DND-41 (cell line): Measurements from ENCODE around the gene OTUD3.

Experiments
- ATAC-seq: fragments of 200-7000 bp; cut with Tn5 transposase; 3 replicates; pipeline ENCODE4 v1.9.1; 2021; ENCODE audit warnings: low read depth; ENCODE audit not compliant: insufficient read depth
- DNase-seq: peaks from one replicate; pipeline ENCODE4 v3.0.0-alpha.2; 2020
- H2AFZ ChIP-seq: 2 replicates; pipeline ENCODE4 v1.6.0; 2012; ENCODE audit warnings: low read depth, low read length
- H3K27ac ChIP-seq: 2 replicates; pipeline ENCODE4 v1.5.1; 2012; ENCODE audit warnings: low read length, inconsistent platforms
- H3K27me3 ChIP-seq: fragments of 200-600 bp; sonication (generic); 2 replicates; pipeline ENCODE4 v1.6.0; 2012; ENCODE audit warnings: low read length, mild to moderate bottlenecking, inconsistent platforms; ENCODE audit not compliant: insufficient read depth, poor library complexity
- H3K36me3 ChIP-seq: 2 replicates; pipeline ENCODE4 v1.5.1; 2012; ENCODE audit warnings: low read length, inconsistent platforms; ENCODE audit not compliant: insufficient read depth
- H3K4me1 ChIP-seq: 2 replicates; pipeline ENCODE4 v1.5.1; 2012; ENCODE audit warnings: mild to moderate bottlenecking, low read length; ENCODE audit not compliant: insufficient read depth
- H3K4me2 ChIP-seq: 2 replicates; pipeline ENCODE4 v1.6.0; 2012; ENCODE audit warnings: mild to moderate bottlenecking, moderate library complexity, low read length, inconsistent platforms; ENCODE audit not compliant: insufficient read depth
- H3K4me3 ChIP-seq, 2 experiments: fragments of 200-600 bp in 1 of 2; shearing (Covaris generic) in 1 of 2; 2 replicates each; pipeline ENCODE4 v1.5.1; 2012 to 2016; ENCODE audit warnings: inconsistent platforms in 2 of 2, low read length in 2 of 2, mild to moderate bottlenecking in 2 of 2, low read depth in 1 of 2, moderate library complexity in 1 of 2
- H3K79me2 ChIP-seq: 2 replicates; pipeline ENCODE4 v1.6.0; 2012; ENCODE audit warnings: low read length, inconsistent platforms; ENCODE audit not compliant: insufficient read depth
- H3K9ac ChIP-seq: 2 replicates; pipeline ENCODE4 v1.6.0; 2012; ENCODE audit warnings: low read depth, mild to moderate bottlenecking, inconsistent platforms, low read length, moderate library complexity
- H3K9me3 ChIP-seq: 2 replicates; pipeline ENCODE4 v1.5.1; 2012; ENCODE audit warnings: low read length, moderate library complexity, mild to moderate bottlenecking, inconsistent platforms; ENCODE audit not compliant: insufficient read depth, severe bottlenecking
- H4K20me1 ChIP-seq: 2 replicates; pipeline ENCODE4 v1.6.0; 2012; ENCODE audit warnings: low read length; ENCODE audit not compliant: insufficient read depth
- CTCF ChIP-seq: IDR thresholded peaks from 2 replicates; pipeline ENCODE4 v1.5.1; 2012; ENCODE audit warnings: borderline replicate concordance, low read length, moderate library complexity, mild to moderate bottlenecking; ENCODE audit not compliant: poor library complexity, severe bottlenecking; ENCODE audit errors: extremely low read depth
- EZH2 ChIP-seq: IDR thresholded peaks from 3 replicates; pipeline ENCODE4 v1.6.1; 2012; ENCODE audit warnings: borderline replicate concordance, low read depth, mild to moderate bottlenecking, moderate library complexity, low read length, inconsistent platforms; ENCODE audit not compliant: severe bottlenecking

OTUD3 gene

DNA sequence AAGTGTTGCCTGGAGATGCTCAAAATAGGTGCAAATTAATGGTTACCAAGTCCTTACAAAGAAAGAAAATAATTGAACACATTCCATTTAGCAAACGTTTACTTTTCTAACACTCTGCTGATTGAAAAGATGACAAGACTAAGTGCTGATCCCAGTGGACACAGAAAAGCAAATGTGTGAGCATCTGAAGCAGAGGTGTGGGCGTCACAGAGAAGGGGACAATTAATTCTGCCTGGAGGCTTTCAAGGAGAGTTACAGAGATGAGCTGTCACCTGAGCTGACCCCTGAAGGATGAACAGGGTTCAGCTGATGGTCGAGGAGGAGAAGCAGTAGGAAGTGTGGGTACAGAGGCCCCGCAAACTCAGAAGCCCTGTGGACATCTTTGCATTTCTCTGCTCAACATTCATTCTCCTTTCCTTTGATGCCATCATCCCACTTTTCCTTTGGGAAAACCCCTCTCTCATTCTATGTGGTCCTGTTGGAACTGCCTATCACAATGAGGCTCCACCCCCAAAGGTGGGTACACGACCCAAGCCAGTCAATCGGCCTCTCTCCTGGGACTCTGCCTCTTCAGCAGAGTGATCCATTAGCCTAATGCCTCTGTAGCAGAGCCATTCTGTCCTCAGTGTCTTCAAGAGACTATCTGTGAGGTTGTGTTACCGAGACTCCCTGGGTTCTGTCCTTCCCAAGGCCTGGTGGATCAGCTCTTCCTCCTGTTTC is 58.5 kb downstream of the OTUD3 start:
- no peak for ATAC-seq

DNA sequence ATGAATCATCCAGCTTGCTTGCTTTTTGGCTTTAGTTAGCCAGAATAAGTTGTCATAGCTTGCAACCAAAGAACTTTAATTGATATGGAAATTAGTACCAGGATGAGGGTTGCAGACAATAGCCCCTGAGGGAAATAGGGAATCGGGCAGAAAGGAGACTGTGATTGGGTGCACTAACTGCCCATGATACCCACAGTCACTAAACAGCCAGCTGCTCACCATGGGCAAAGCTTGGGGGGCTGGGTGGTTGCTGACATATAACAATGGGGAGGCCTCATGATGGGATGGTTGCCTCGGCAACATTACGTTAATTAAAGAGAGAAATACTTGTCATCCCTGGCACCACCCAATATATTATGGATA is 59.0 kb downstream of the OTUD3 start:
- Histone ChIP-seq H3K9me3 (no peaks in the 10 kb centered on the region), H3K27ac (no peak overlapping the region), H3K4me2 (no peak overlapping the region), H3K4me3 (no peak overlapping the region), H2AFZ (no peak overlapping the region), H3K36me3 (no peaks in the 10 kb centered on the region), H3K4me1 (no peaks in the 10 kb centered on the region), H3K79me2 (no peaks in the 10 kb centered on the region), H3K9ac (no peak overlapping the region), H4K20me1 (no peaks in the 10 kb centered on the region), H3K27me3 (peaks cover 3% of the 10 kb centered on the region)
- no peak for DNase-seq
- TF ChIP-seq CTCF (no peak), EZH2 (no peak)
- no peak for ATAC-seq

More for the DNA sequence above, 58.5 kb downstream of the OTUD3 start:
- Histone ChIP-seq H3K79me2 (no peaks in the 10 kb centered on the region), H2AFZ (no peak overlapping the region), H3K27ac (no peak overlapping the region), H3K4me2 (no peak overlapping the region), H3K9me3 (no peaks in the 10 kb centered on the region), H3K9ac (no peak overlapping the region), H3K36me3 (no peaks in the 10 kb centered on the region), H3K27me3 (peaks cover 3% of the 10 kb centered on the region), H3K4me3 (no peak overlapping the region), H3K4me1 (no peaks in the 10 kb centered on the region), H4K20me1 (no peaks in the 10 kb centered on the region)
- no peak for DNase-seq
- TF ChIP-seq EZH2, result no peak
- no peak for TF ChIP-seq CTCF

- no peak for ATAC-seq
- no peak overlapping the region for H3K27ac ChIP-seq
- TF ChIP-seq CTCF, result no peak
- TF ChIP-seq EZH2, result no peak
These were observed 59.9 kb downstream of the OTUD3 start for GRCh38 chr1:19942088-19942487.

DNA sequence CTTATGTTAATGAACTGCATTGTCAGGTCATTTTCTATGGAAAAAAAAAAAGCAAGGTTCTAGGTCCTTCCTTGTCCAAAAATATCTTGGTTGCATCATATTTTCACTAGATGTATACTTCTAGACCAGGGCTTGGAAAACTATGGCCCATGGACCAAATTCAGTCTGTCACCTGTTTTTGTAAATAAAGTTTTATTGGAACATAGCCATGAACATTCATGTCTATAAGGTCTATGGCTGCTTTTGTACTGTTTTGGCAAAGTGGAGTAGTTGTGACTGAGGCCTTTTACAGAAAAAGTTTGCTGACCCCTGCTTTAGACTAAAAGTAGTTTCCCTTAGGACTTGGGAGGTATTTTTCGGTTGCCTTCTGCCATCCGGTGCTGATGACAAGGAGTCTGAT is 60.5 kb downstream of the OTUD3 start:
- DNase-seq (no peak), ATAC-seq (no peak)
- Histone ChIP-seq H3K27me3 (peaks cover 3% of the 10 kb centered on the region), H3K4me2 (no peak overlapping the region), H3K9ac (no peak overlapping the region), H3K9me3 (no peaks in the 10 kb centered on the region), H3K27ac (no peak overlapping the region), H4K20me1 (no peaks in the 10 kb centered on the region), H3K79me2 (no peaks in the 10 kb centered on the region), H3K4me3 (no peak overlapping the region), H3K36me3 (no peaks in the 10 kb centered on the region), H2AFZ (no peak overlapping the region), H3K4me1 (no peaks in the 10 kb centered on the region)
- TF ChIP-seq CTCF, result no peak

More at GRCh38 chr1:19942088-19942487, 59.9 kb downstream of the OTUD3 start:
- H3K4me1 ChIP-seq, result no peaks in the 10 kb centered on the region
- no peaks in the 10 kb centered on the region for H3K79me2 ChIP-seq
- H3K4me2 ChIP-seq, result no peak overlapping the region
- DNase-seq, result no peak
- H3K4me3 ChIP-seq, result no peak overlapping the region
- H2AFZ ChIP-seq, result no peak overlapping the region
- no peak overlapping the region for H3K9ac ChIP-seq
- H3K27me3 ChIP-seq, result peaks cover 3% of the 10 kb centered on the region
- H4K20me1 ChIP-seq, result no peaks in the 10 kb centered on the region
- no peaks in the 10 kb centered on the region for H3K9me3 ChIP-seq
- H3K36me3 ChIP-seq, result no peaks in the 10 kb centered on the region
